GM23248 (cell line): ENCODE measurements around the gene SLX4IP.

Experiments used
- EZH2 ChIP-seq: fragments of 200-600 bp; sonication (generic); IDR thresholded peaks from 2 replicates; pipeline ENCODE4 v1.6.1; 2018; ENCODE audit warnings: antibody characterized with exemption, mild to moderate bottlenecking; ENCODE audit not compliant: insufficient read depth, poor library complexity, severe bottlenecking
- EZH2phosphoT487 ChIP-seq: fragments of 200-600 bp; sonication (generic); IDR thresholded peaks from 2 replicates; pipeline ENCODE4 v1.6.1; 2018; ENCODE audit warnings: antibody characterized with exemption, moderate library complexity, mild to moderate bottlenecking, low read depth; ENCODE audit not compliant: insufficient read depth

- TF ChIP-seq EZH2 (no peak), EZH2phosphoT487 (no peak)
Measured at GRCh38 chr20:10595985-10596384, 160.9 kb downstream of the SLX4IP start.
